ENCODE results near the gene NFAT5. TPM values are rescaled to one million over a fixed set of nuclear protein-coding genes. Genes with fewer than 3 reads are reported as not detected.

NFAT5 gene
- total RNA-seq, 2 experiments from 2014 or later = 19.5 to 21.2 TPM

- Histone ChIP-seq H3K4me3 (ENCODE audit: low read length) (no peak overlapping the region), H3K27me3 (ENCODE audit: control insufficient read depth in 1 of 2, insufficient read depth in 2 of 2, low read length in 2 of 2) (no peaks in the 10 kb centered on the region), H3K27ac (ENCODE audit: low read depth in 1 of 2, low read length in 2 of 2) (no peak overlapping the region), H3K4me1 (ENCODE audit: insufficient read depth, low read length) (peaks cover 18% of the 10 kb centered on the region), H3K36me3 (ENCODE audit: insufficient read depth, low read length) (no peaks in the 10 kb centered on the region), H3K9me3 (ENCODE audit: control insufficient read depth in 1 of 2, insufficient read depth in 1 of 2, low read length in 2 of 2) (no peaks in the 10 kb centered on the region)
- intact Hi-C loops (cut with DNase I, micrococcal nuclease) = loop anchor here in 1 of 2 experiments (10.0 kb wide), 1 partner anchor 137 kb away; the partner anchor contains the start of gene CYB5B
- H3K9me3 Mint-ChIP-seq = no peaks in the 10 kb centered on the region
- no peaks in the 10 kb centered on the region for H3K27me3 Mint-ChIP-seq
- H3K4me1 Mint-ChIP-seq (ENCODE audit: low read depth) = peaks cover 18% of the 10 kb centered on the region
- peaks cover 11% of the 10 kb centered on the region for H3K36me3 Mint-ChIP-seq (ENCODE audit: low read depth)
- POLR2A ChIA-PET = no interaction called here
- TF ChIP-seq CTCF (IDR thresholded peaks at IDR 0.05) = no peak
- H3K4me3 Mint-ChIP-seq = no peak overlapping the region
- H3K27ac Mint-ChIP-seq = no peak overlapping the region
- CTCF ChIA-PET = no interaction called here
- no peak for DNase-seq
- no peak for ATAC-seq (ENCODE audit: poor library complexity)
Measured at GRCh38 chr16:69561901-69562300, 3.9 kb upstream of the NFAT5 start.

- Mint-ChIP-seq H3K9me3 (no peaks in the 10 kb centered on the region), H3K4me3 (no peak overlapping the region), H3K36me3 (ENCODE audit: low read depth) (peaks cover 19% of the 10 kb centered on the region), H3K27ac (no peak overlapping the region), H3K27me3 (no peaks in the 10 kb centered on the region), H3K4me1 (ENCODE audit: low read depth) (peaks cover 27% of the 10 kb centered on the region)
- CTCF ChIA-PET = no interaction called here
- H3K27ac ChIP-seq (ENCODE audit: low read depth in 1 of 2, low read length in 2 of 2) = no peak overlapping the region
- H3K4me1 ChIP-seq (ENCODE audit: insufficient read depth, low read length) = peaks cover 27% of the 10 kb centered on the region
- intact Hi-C loops (cut with DNase I, micrococcal nuclease) = loop anchor here in 1 of 2 experiments (10.0 kb wide), 1 partner anchor 138 kb away; the partner anchor contains the start of gene CYB5B
- DNase-seq = no peak
- ATAC-seq (ENCODE audit: poor library complexity) = no peak
- no peak for TF ChIP-seq CTCF (IDR thresholded peaks at IDR 0.05)
- no peaks in the 10 kb centered on the region for H3K36me3 ChIP-seq (ENCODE audit: insufficient read depth, low read length)
- no peaks in the 10 kb centered on the region for H3K27me3 ChIP-seq (ENCODE audit: control insufficient read depth in 1 of 2, insufficient read depth in 2 of 2, low read length in 2 of 2)
- POLR2A ChIA-PET = no interaction called here
- no peak overlapping the region for H3K4me3 ChIP-seq (ENCODE audit: low read length)
- H3K9me3 ChIP-seq (ENCODE audit: control insufficient read depth in 1 of 2, insufficient read depth in 1 of 2, low read length in 2 of 2) = no peaks in the 10 kb centered on the region
Measured at GRCh38 chr16:69562813-69563212, 3.0 kb upstream of the NFAT5 start.

GRCh38 chr16:69563605-69564580, 1.9 kb upstream of the NFAT5 start:
- no peaks in the 10 kb centered on the region for H3K27me3 Mint-ChIP-seq
- Histone ChIP-seq H3K9me3 (ENCODE audit: control insufficient read depth in 1 of 2, insufficient read depth in 1 of 2, low read length in 2 of 2) (no peaks in the 10 kb centered on the region), H3K27ac (ENCODE audit: low read depth in 1 of 2, low read length in 2 of 2) (peak overlapping the region; percentile 75 to 93), H3K4me1 (ENCODE audit: insufficient read depth, low read length) (peaks cover 31% of the 10 kb centered on the region), H3K36me3 (ENCODE audit: insufficient read depth, low read length) (no peaks in the 10 kb centered on the region), H3K4me3 (ENCODE audit: low read length) (peak overlapping the region; percentile 84), H3K27me3 (ENCODE audit: control insufficient read depth in 1 of 2, insufficient read depth in 2 of 2, low read length in 2 of 2) (no peaks in the 10 kb centered on the region)
- H3K4me3 Mint-ChIP-seq = peak overlapping the region; percentile 93
- intact Hi-C loops (cut with DNase I, micrococcal nuclease) = loop anchor here (2.0 to 10.0 kb wide), 4 partner anchors 119 to 199 kb away; partner anchors contain the start of genes CYB5B (in 1 of the 2) and WWP2 (in 1 of the 2)
- CTCF ChIA-PET = interaction anchor here (0.8 to 1.1 kb wide), 3 partner anchors 99 to 168 kb away, joined by 3 to 5 read pairs (median 4); no protein-coding TSS in a partner anchor
- peak overlapping the region; percentile 96 for H3K27ac Mint-ChIP-seq
- H3K36me3 Mint-ChIP-seq (ENCODE audit: low read depth) = peaks cover 19% of the 10 kb centered on the region
- peak; percentile 33 for ATAC-seq (ENCODE audit: poor library complexity)
- H3K4me1 Mint-ChIP-seq (ENCODE audit: low read depth) = peaks cover 35% of the 10 kb centered on the region
- POLR2A ChIA-PET = interaction anchor here (0.6 to 2.7 kb wide), 7 partner anchors 10 to 223 kb away, joined by 3 to 23 read pairs (median 3); no protein-coding TSS in a partner anchor
- no peak for TF ChIP-seq CTCF (IDR thresholded peaks at IDR 0.05)
- peak in 10 of 14 experiments; percentile 10 to 86 (median 32) for DNase-seq
- H3K9me3 Mint-ChIP-seq = no peaks in the 10 kb centered on the region
